GM12892 (cell line): ENCODE data around the gene CEP135.

Experiments
- POLR2A ChIP-seq: IDR thresholded peaks from 2 replicates; pipeline ENCODE4 v1.6.1; 2011; ENCODE audit warnings: low read depth, low read length, control low read depth
- POLR2AphosphoS5 ChIP-seq: IDR thresholded peaks from 2 replicates; pipeline ENCODE4 v1.6.1; 2011; ENCODE audit warnings: low read depth, low read length, control low read depth
- TAF1 ChIP-seq: IDR thresholded peaks from 2 replicates; pipeline ENCODE4 v1.6.1; 2011; ENCODE audit warnings: low read depth, mild to moderate bottlenecking, control low read depth, low read length, borderline replicate concordance

DNA sequence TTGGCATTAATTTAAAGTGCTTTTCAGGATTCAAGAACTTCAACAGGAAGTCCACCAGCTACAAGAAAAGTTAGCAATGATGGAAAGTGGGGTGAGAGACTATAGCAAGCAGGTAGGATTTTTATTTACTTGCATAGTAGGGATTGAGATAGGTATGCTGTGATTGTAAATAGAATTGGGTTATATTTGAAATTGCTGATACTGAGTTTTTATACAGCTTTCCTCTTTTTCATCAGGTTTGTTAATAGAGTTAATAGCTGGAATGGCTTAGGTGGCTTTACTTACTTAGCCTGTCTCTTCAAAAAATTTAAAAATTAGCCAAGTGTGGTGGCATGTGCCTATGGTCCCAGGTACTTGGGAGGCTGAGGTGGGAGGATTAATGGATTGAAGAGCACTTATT is 10.9 kb downstream of the CEP135 start:
- TF ChIP-seq POLR2AphosphoS5 (no peak), TAF1 (no peak), POLR2A (no peak)
